ENCODE results near the gene AUTS2. TPM values are rescaled to one million over a fixed set of nuclear protein-coding genes. Genes with fewer than 3 reads are reported as not detected.

The AUTS2 gene
- polyA plus RNA-seq, 1 donor from 2014 or later = 97.3 TPM

DNA sequence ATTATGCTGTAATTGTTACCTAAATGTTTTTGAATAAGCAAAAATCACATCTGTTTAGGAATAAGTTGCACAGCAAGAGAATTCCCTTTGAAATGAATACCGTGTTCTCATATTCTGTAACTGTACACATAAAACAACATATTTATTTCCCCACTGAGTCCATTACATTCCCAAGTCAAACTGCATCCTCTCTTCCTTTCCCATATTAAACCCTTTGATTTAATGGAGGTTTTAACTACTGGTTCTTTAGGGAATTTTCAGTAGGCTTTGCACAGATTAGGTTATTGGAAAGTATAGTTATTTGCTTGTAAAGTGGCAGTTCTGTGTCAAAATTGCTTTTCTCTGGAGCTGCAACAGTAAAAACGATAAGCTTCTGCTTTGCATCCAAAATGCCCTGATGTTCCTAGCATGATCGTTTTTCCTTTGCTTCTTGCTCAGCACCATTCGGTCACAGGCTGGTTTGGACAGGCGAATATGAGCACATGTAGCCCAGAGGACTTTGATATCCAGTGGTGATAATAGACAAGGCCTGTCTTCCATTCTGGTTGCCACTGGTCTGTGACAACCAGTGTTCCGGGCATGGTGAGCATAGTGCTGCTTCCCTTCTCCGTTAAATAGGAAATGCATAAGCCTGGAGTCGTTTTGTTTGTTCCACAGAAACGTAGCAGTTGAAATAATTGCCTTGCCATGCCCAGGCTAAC is 696.1 kb downstream of the AUTS2 start:
- H3K27ac ChIP-seq (ENCODE audit: low read length) = no peak overlapping the region
- no peaks in the 10 kb centered on the region for H3F3A ChIP-seq (ENCODE audit: insufficient read depth, low read length, poor library complexity, severe bottlenecking)
- H2AFZ ChIP-seq (ENCODE audit: low read depth, low read length) = no peak overlapping the region
- no peaks in the 10 kb centered on the region for H3K36me3 ChIP-seq (ENCODE audit: insufficient read depth, low read length)
- no peak overlapping the region for H3K9ac ChIP-seq (ENCODE audit: low read length)
- no peak overlapping the region for H3K4me3 ChIP-seq (ENCODE audit: low read length)
- no peak overlapping the region for H3K4me2 ChIP-seq (ENCODE audit: low read length)
- TF ChIP-seq EZH2 (IDR thresholded peaks at IDR 0.05; ENCODE audit: borderline replicate concordance, insufficient read depth, low read length, poor library complexity, severe bottlenecking) (no peak), MXI1 (conservative IDR thresholded peaks at IDR 0.05; ENCODE audit: poor library complexity, severe bottlenecking) (no peak), POLR2AphosphoS5 (IDR thresholded peaks at IDR 0.05) (no peak), RAD21 (conservative IDR thresholded peaks at IDR 0.05) (no peak), SMC3 (conservative IDR thresholded peaks at IDR 0.05; ENCODE audit: poor library complexity) (no peak), EP300 (conservative IDR thresholded peaks at IDR 0.05; ENCODE audit: poor library complexity, severe bottlenecking) (no peak)
- TF ChIP-seq, protein P1, sequence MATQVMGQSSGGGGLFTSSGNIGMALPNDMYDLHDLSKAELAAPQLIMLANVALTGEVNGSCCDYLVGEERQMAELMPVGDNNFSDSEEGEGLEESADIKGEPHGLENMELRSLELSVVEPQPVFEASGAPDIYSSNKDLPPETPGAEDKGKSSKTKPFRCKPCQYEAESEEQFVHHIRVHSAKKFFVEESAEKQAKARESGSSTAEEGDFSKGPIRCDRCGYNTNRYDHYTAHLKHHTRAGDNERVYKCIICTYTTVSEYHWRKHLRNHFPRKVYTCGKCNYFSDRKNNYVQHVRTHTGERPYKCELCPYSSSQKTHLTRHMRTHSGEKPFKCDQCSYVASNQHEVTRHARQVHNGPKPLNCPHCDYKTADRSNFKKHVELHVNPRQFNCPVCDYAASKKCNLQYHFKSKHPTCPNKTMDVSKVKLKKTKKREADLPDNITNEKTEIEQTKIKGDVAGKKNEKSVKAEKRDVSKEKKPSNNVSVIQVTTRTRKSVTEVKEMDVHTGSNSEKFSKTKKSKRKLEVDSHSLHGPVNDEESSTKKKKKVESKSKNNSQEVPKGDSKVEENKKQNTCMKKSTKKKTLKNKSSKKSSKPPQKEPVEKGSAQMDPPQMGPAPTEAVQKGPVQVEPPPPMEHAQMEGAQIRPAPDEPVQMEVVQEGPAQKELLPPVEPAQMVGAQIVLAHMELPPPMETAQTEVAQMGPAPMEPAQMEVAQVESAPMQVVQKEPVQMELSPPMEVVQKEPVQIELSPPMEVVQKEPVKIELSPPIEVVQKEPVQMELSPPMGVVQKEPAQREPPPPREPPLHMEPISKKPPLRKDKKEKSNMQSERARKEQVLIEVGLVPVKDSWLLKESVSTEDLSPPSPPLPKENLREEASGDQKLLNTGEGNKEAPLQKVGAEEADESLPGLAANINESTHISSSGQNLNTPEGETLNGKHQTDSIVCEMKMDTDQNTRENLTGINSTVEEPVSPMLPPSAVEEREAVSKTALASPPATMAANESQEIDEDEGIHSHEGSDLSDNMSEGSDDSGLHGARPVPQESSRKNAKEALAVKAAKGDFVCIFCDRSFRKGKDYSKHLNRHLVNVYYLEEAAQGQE (IDR thresholded peaks at IDR 0.05; ENCODE audit: borderline replicate concordance) = no peak
- no peaks in the 10 kb centered on the region for H3K79me2 ChIP-seq (replicated peaks; ENCODE audit: insufficient read depth, low read length)
- no peaks in the 10 kb centered on the region for H3K9me2 ChIP-seq (ENCODE audit: insufficient read depth, low read length)
- no peaks in the 10 kb centered on the region for H4K20me1 ChIP-seq (ENCODE audit: insufficient read depth)
- no peaks in the 10 kb centered on the region for H3K27me3 ChIP-seq (ENCODE audit: insufficient read depth, low read depth, low read length)
- H3K9me3 ChIP-seq (ENCODE audit: low read length) = no peaks in the 10 kb centered on the region

DNA sequence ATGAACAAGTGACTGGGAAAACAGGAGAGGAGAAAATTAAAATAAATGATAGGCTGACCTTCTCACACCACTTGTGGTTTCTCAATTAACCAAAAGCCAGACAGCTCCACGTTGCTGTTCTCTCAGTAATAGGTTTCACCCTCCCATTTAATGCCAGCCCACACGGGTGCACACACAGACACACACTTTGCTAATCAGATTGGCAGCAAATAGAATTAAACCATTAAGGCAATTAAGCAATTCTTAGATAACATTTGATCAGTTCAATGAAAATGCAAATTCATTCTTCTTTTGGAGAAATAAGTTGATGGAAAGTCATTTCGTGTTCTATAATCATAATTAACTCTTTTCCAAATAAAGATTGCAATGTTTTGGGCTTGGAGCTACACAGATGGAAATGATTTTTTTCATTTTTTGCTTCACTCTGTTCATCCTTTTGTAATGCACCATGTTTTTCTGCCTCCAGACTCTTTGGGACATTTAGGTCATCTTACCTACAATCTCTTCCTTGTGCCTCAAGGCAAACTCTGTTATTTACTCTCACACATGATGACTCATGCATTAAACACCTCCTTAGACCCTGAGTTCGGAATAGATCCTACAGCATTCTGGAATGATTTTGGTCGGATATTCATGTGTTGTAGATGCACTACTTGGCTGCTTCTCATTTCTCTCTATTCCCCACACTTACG is 700.7 kb downstream of the AUTS2 start:
- H3K4me3 ChIP-seq (ENCODE audit: low read length) = no peak overlapping the region
- no peak overlapping the region for H2AFZ ChIP-seq (ENCODE audit: low read depth, low read length)
- H3K27ac ChIP-seq (ENCODE audit: low read length) = no peak overlapping the region
- H3K9me3 ChIP-seq (ENCODE audit: low read length) = no peaks in the 10 kb centered on the region
- TF ChIP-seq SMC3 (conservative IDR thresholded peaks at IDR 0.05; ENCODE audit: poor library complexity) (no peak), RAD21 (conservative IDR thresholded peaks at IDR 0.05) (no peak)
- H3K27me3 ChIP-seq (ENCODE audit: insufficient read depth, low read depth, low read length) = no peaks in the 10 kb centered on the region
- H4K20me1 ChIP-seq (ENCODE audit: insufficient read depth) = no peaks in the 10 kb centered on the region
- no peaks in the 10 kb centered on the region for H3K79me2 ChIP-seq (replicated peaks; ENCODE audit: insufficient read depth, low read length)
- H3K36me3 ChIP-seq (ENCODE audit: insufficient read depth, low read length) = no peaks in the 10 kb centered on the region
- no peaks in the 10 kb centered on the region for H3K9me2 ChIP-seq (ENCODE audit: insufficient read depth, low read length)
- H3K9ac ChIP-seq (ENCODE audit: low read length) = no peak overlapping the region
- H3F3A ChIP-seq (ENCODE audit: insufficient read depth, low read length, poor library complexity, severe bottlenecking) = no peaks in the 10 kb centered on the region
- H3K4me2 ChIP-seq (ENCODE audit: low read length) = no peak overlapping the region

DNA sequence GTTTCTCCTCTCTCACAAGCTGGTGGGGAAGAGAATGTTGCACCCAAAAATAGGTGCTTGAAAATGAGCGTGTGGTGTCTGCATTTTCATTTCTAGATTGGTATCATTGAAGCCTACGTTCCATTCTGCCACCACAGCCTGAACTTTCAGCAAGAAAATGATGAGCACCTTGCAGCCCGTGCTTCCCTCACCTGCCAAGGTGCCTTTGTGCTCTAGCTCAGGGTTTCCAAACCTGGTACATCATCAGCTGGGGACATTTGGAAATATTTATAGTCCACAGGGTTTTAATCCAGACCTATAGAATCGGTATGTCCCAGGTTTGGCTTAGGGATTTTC is 701.2 kb downstream of the AUTS2 start:
- Histone ChIP-seq H2AFZ (ENCODE audit: low read depth, low read length) (no peak overlapping the region), H3K27ac (ENCODE audit: low read length) (no peak overlapping the region)
- TF ChIP-seq POLR2AphosphoS5 (IDR thresholded peaks at IDR 0.05) = no peak
- TF ChIP-seq TAF1 (IDR thresholded peaks at IDR 0.05; ENCODE audit: low read depth) = no peak
- TF ChIP-seq, protein P1 (IDR thresholded peaks at IDR 0.05; ENCODE audit: borderline replicate concordance) = no peak
- TF ChIP-seq SMC3 (conservative IDR thresholded peaks at IDR 0.05; ENCODE audit: poor library complexity) = no peak
- TF ChIP-seq, protein P2, sequence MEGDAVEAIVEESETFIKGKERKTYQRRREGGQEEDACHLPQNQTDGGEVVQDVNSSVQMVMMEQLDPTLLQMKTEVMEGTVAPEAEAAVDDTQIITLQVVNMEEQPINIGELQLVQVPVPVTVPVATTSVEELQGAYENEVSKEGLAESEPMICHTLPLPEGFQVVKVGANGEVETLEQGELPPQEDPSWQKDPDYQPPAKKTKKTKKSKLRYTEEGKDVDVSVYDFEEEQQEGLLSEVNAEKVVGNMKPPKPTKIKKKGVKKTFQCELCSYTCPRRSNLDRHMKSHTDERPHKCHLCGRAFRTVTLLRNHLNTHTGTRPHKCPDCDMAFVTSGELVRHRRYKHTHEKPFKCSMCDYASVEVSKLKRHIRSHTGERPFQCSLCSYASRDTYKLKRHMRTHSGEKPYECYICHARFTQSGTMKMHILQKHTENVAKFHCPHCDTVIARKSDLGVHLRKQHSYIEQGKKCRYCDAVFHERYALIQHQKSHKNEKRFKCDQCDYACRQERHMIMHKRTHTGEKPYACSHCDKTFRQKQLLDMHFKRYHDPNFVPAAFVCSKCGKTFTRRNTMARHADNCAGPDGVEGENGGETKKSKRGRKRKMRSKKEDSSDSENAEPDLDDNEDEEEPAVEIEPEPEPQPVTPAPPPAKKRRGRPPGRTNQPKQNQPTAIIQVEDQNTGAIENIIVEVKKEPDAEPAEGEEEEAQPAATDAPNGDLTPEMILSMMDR (IDR thresholded peaks at IDR 0.05; ENCODE audit: poor library complexity, severe bottlenecking) = no peak
- TF ChIP-seq RAD21 (conservative IDR thresholded peaks at IDR 0.05) = no peak
- no peak for TF ChIP-seq EP300 (conservative IDR thresholded peaks at IDR 0.05; ENCODE audit: poor library complexity, severe bottlenecking)
- no peak for TF ChIP-seq EZH2 (IDR thresholded peaks at IDR 0.05; ENCODE audit: borderline replicate concordance, insufficient read depth, low read length, poor library complexity, severe bottlenecking)
- TF ChIP-seq MXI1 (conservative IDR thresholded peaks at IDR 0.05; ENCODE audit: poor library complexity, severe bottlenecking) = no peak

More for the DNA sequence above, 701.2 kb downstream of the AUTS2 start:
- Histone ChIP-seq H3K9me3 (ENCODE audit: low read length) (no peaks in the 10 kb centered on the region), H3K4me2 (ENCODE audit: low read length) (no peak overlapping the region), H3K9me2 (ENCODE audit: insufficient read depth, low read length) (no peaks in the 10 kb centered on the region), H3K27me3 (ENCODE audit: insufficient read depth, low read depth, low read length) (no peaks in the 10 kb centered on the region), H3K79me2 (replicated peaks; ENCODE audit: insufficient read depth, low read length) (no peaks in the 10 kb centered on the region), H3K4me3 (ENCODE audit: low read length) (no peak overlapping the region), H4K20me1 (ENCODE audit: insufficient read depth) (no peaks in the 10 kb centered on the region), H3F3A (ENCODE audit: insufficient read depth, low read length, poor library complexity, severe bottlenecking) (no peaks in the 10 kb centered on the region), H3K9ac (ENCODE audit: low read length) (no peak overlapping the region), H3K36me3 (ENCODE audit: insufficient read depth, low read length) (no peaks in the 10 kb centered on the region)
